AG04449 (cell line): ENCODE measurements around the gene RAB31.

Source experiments
- CTCF ChIA-PET: fragments of 350-600 bp; formaldehyde crosslinking; extraction: SDS; loops from one replicate; lab custom pipeline; 2021; ENCODE audit warnings: antibody characterized with exemption; lab: Yijun Ruan, JAX
- POLR2A ChIA-PET: fragments of 400-600, 350-600 bp; formaldehyde crosslinking; extraction: SDS; loops from one replicate; lab custom pipeline; 2020; ENCODE audit warnings: antibody characterized with exemption, inconsistent platforms; lab: Yijun Ruan, JAX
- DNase-seq: peaks from one replicate; pipeline ENCODE4 v3.0.0-alpha.2; 2010; ENCODE audit warnings: low read depth, low spot score
- H3K4me3 ChIP-seq: 2 replicates; pipeline ENCODE4 v1.5.1; 2011; ENCODE audit warnings: low read depth, mild to moderate bottlenecking, control low read depth, low read length
- CTCF ChIP-seq: IDR thresholded peaks from one replicate; pipeline ENCODE4 v1.5.1; 2011; ENCODE audit warnings: mild to moderate bottlenecking, moderate library complexity, low read length, control low read depth, inconsistent platforms; ENCODE audit not compliant: insufficient read depth; ENCODE audit errors: missing control alignments

RAB31 gene

GRCh38 chr18:9788860-9789259, 80.8 kb downstream of the RAB31 start:
- ChIA-PET POLR2A (no interaction called here), CTCF (no interaction called here)
- no peak for TF ChIP-seq CTCF
- no peak for DNase-seq
- no peak overlapping the region for H3K4me3 ChIP-seq

GRCh38 chr18:9790261-9790660, 82.2 kb downstream of the RAB31 start:
- CTCF ChIA-PET: no interaction called here
- H3K4me3 ChIP-seq: no peak overlapping the region
- no peak for DNase-seq
- TF ChIP-seq CTCF: no peak
- POLR2A ChIA-PET: no interaction called here

GRCh38 chr18:9791991-9792390, 83.9 kb downstream of the RAB31 start:
- CTCF ChIA-PET: interaction anchor here (1.1 kb wide), 1 partner anchor 10 kb away, joined by 3 read pairs; no protein-coding TSS in a partner anchor
- no peak for DNase-seq
- POLR2A ChIA-PET: no interaction called here
- H3K4me3 ChIP-seq: no peak overlapping the region
- TF ChIP-seq CTCF: no peak

GRCh38 chr18:9792565-9793245, 84.6 kb downstream of the RAB31 start:
- ChIA-PET CTCF (no interaction called here), POLR2A (no interaction called here)
- peak; percentile 19 for TF ChIP-seq CTCF
- DNase-seq: no peak
- no peak overlapping the region for H3K4me3 ChIP-seq

GRCh38 chr18:9796011-9796410, 87.9 kb downstream of the RAB31 start:
- POLR2A ChIA-PET: no interaction called here
- TF ChIP-seq CTCF: no peak
- DNase-seq: no peak
- H3K4me3 ChIP-seq: no peak overlapping the region
- CTCF ChIA-PET: no interaction called here

GRCh38 chr18:9796935-9797549, 88.9 kb downstream of the RAB31 start:
- POLR2A ChIA-PET: no interaction called here
- no peak overlapping the region for H3K4me3 ChIP-seq

More at GRCh38 chr18:9796935-9797549, 88.9 kb downstream of the RAB31 start:
- no peak for TF ChIP-seq CTCF
- no peak for DNase-seq
- CTCF ChIA-PET: no interaction called here
